NOMO-1 (cell line): ENCODE data around the gene GASK1B.

Source experiments
- DNase-seq, 2 experiments: peaks; one replicate each; lab custom pipeline; 2025; ENCODE audit not compliant: unreplicated experiment in 2 of 2; lab: John Stamatoyannopoulos, UW

GASK1B gene

DNA sequence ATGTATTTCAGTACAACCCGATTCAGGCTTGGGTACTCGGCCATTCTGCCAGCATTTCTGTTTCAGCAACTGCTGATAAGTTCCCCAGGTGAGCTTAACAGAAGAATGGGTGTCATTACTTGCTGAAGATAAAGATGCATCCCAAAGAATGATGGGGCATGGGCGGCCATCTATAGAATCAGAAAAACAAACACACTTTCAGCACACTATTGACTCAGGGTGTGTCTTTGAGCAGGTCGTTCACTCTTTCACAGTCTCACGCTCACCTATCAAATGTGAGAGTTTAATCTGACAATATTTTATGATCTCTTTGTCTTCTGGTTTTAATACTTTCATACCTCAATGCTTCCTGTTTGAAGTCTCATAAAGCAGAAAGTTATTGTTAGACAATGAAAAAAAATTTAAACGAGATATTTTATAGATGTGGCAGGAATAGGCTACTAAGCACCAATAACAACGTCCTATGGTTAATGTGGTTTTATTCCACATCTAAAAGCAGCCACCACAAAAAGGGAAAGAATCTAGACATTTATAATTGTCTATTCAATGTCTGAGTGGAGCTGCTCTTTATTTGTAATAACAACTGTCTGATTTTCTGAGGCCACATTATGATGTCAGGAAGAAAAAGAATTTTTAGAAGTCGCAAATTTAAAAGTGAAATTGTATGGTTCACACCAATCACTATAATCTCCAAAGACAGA lies 17.0 kb downstream of the GASK1B start:
- DNase-seq: no peak

DNA sequence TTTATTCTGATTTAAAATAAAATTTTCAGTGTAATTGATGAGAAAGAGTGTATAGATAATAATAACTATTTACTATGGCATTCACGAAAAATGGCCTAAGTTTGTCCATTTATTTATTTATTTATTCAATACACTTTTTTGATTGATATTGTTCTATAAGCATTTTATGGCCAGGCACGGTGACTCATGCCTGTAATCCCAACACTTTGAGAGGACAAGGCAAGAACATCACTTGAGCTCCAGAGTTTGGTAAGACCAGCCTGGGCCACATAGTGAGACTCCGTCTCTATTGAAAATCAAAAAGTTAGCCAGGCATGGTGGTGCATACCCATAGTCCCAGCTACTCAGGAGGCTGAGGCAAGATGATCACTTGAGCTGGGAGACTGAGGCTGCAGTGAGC lies 25.7 kb downstream of the GASK1B start:
- no peak for DNase-seq

DNA sequence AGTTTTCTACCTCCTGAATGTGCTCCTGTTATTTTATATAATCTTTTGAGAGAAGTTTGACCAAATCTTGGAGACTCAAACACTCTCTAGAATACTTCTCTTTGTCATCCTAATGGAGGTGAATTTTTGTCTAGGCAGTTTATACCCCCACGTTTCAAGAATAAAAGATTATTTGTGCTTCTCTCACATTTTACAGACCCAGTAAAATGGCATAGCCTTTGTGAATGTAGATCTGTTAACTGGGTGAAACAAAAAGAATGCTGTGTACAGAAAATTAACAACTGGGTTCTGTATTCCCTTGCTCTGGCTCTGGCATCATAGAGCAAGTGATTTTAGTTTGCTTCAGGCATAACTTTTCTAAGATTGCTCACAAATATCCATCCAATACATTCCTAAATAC lies 26.1 kb downstream of the GASK1B start:
- no peak for DNase-seq

DNA sequence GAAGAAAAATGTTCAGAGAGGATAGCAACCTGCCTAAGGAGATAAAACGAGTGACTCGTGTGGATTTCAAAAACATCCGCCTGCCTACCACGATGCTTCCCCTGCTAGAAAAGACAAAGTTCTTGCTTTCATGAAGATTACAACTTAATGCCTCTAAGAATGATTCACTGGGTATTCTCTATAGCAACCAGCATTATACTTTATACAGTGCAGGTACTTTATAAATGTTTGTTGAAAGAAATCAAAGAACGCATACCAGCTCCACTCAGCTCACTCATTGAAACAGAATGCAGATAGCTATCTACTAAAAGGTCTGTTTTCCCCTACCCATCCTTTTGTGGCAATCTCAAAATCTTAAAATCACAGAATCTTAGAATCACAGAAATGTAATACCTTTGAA lies 33.7 kb downstream of the GASK1B start:
- no peak for DNase-seq

DNA sequence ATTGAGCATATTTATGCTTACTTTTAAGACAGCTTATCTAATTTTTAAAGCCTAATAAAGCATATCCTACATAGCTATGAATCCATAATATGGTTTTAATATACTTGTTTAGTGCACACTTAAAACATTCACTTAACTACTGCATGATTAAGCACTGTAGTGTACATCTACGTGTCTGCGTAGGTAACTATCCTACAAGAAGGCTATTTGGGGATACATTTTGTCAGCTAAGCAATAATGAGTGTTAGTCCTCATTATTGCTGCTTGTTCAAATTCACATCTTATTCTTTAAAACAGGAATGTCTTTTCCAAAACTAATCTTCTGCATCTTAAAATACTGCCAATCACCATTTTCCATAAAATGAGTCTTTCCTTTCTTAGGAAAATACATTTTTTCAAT lies 38.6 kb downstream of the GASK1B start:
- no peak for DNase-seq

DNA sequence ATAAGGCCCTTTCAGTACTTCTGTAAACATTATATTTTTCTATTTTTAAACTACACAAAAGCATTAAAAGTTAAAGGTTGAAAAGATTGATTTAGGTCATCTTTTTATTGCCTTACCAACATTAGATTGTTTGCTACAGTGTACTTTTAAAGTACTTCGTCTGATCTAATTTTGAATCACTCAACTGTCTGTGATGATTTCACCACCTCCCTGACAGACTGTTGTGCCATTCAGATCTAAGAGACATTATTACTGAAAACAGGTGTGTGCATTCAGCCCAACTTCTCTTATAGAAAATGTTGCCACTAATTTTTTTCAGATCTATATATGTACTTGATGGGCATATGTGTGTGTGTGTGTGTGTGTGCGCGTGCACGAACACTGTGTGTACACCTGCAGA lies 39.3 kb downstream of the GASK1B start:
- DNase-seq: no peak

DNA sequence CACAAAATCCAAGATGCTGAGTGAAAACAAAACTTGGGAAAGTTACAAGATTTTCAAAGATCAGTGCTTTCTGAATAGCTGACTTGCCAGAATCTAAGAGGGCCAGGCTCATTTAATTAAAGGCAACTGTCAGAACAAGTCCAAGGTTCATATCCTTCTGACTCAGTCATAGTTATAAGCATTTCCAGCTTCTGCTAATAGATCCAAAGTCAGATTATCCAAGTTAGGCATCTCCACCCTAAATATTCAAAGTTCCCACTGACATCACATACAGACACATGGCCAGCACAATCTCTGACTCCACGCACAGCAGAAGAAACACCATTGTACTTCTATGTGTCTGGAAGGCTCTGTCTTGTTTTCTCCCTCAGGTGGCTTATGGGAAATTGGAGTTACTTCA lies 41.8 kb downstream of the GASK1B start:
- no peak for DNase-seq

DNA sequence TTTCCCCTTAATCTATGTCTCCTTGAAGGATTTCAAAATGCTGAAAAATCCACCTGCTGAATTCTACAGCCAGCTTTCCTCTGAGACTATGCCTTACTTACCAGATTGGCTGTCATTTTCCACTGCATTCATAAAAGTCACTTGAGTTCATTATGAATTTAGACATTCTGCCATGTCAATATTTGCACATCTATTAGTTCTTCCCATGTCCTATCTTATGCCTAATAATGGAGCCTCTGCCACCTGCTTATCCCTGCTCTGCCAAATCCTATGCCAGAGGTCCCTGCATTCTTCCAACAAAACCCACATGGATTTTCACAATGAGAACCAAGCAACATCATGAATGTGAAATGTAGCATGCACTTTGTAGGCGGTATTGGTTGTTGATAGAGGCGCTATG lies 42.6 kb downstream of the GASK1B start:
- DNase-seq: no peak

DNA sequence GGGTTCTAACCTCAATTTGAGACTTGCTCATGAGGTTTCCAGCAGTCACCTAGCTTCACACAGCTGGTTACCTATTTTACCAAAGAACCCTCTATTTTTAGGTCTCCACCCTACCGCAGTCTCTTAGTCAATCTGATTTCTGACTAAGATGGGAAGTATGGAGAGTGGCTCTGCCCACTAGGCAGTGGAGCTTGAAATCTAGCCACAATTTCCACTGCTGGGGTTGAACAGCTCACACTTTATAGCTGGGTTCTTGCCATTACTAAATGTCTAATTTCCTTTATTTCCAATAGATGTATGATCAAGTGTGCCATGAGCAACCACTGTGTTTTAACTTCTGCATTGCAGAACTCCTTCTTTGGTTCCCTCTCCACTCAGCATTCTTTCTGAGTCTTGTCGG lies 43.1 kb downstream of the GASK1B start:
- no peak for DNase-seq

DNA sequence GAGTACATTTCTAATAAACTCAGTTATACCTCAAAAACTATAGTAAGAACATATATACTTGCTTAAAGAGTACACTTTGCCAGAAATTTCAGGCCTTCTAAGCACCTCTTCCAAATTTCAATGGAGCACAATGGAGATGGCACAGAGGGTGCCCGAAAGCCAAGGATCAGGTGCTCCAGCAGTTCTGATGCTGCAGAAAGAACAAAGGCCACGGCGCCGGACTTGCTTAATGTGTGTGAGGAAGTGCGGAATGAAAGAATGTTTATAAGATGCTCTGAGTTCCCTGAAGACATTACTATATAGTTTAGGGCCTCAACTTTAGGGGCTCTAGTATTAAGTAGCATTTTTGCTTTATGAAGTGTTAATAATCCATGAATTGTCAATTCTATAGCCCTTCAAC lies 44.3 kb downstream of the GASK1B start:
- DNase-seq: no peak

DNA sequence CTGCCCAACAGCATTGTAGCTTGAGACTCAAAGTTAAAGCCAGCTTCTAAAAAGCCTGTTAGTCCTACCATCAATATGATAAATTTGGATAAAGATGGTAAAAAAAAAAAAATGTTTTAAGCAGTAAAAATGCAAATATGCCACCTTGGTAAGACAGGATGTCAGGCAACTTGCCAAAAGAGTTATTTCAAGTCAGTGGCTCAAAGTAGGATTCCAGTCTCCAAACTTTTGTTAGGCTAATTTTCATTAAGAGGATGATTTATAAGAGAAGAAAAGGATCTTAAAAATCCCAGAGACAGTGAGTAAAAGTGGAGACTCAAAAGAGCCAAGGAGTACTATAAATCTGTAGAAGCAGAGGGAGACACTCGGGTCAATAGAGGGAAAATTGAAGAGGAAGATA lies 47.5 kb downstream of the GASK1B start:
- DNase-seq: no peak
